ENCODE data around the gene APOL1. TPM values are rescaled to one million over a fixed set of nuclear protein-coding genes. Genes with fewer than 3 reads are reported as not detected.
A peak's percentile ranks its signal among the peaks of the same experiment; 100 is the strongest.

Gene APOL1
- total and polyA plus RNA-seq, 10 of the 15 experiments (the other 5 are each of a cell fraction or from before 2014, with no cell fraction given): 9.0 to 42.0 (median 17.6) TPM

GRCh38 chr22:36257948-36258670 is 5.2 kb downstream of the APOL1 start:
- RAD21 ChIA-PET (ENCODE audit: unreplicated experiment): interaction anchor here (12.0 kb wide), 1 partner anchor 19 kb away, joined by 100 read pairs; the partner anchor contains the start of gene APOL2
- peak overlapping the region; percentile 54 for H3K4me2 ChIP-seq (ENCODE audit: control insufficient read depth, insufficient read depth)
- no peaks in the 10 kb centered on the region for H3K27me3 ChIP-seq (replicated peaks in 1 of 2; ENCODE audit: control insufficient read depth in 2 of 2, insufficient read depth in 2 of 2, low read length in 1 of 2)
- BruUV-seq (replicated peaks): no TSS peak
- peaks cover 23% of the 10 kb centered on the region for H3K4me1 ChIP-seq (ENCODE audit: control insufficient read depth, insufficient read depth, low read length)
- H3K9ac ChIP-seq (ENCODE audit: control insufficient read depth, insufficient read depth, low read length): peak overlapping the region; percentile 40; the same call in 1 of the 2 replicates
- no peak for DNase-seq (ENCODE audit: low read depth, low spot score)
- 77% methylated on average over 13 of the region's 13 CpGs for WGBS (ENCODE audit: insufficient coverage, insufficient replicate concordance, low lambda C conversion rate, missing lambda C conversion rate)
- SMC1A ChIA-PET (ENCODE audit: uncharacterized antibody, unreplicated experiment): interaction anchor here (1.0 to 3.8 kb wide), 4 partner anchors 8 to 50 kb away, joined by 3 to 33 read pairs (median 3); partner anchors contain the start of gene APOL2
- ATAC-seq: no peak
- in situ Hi-C loops (cut with MboI): no loop called here
- POLR2A ChIA-PET: interaction anchor here (0.6 to 1.8 kb wide), 3 partner anchors 19 to 41 kb away, joined by 3 to 5 read pairs (median 3); partner anchors contain the start of gene APOL2
- no peak overlapping the region for H2AFZ ChIP-seq (ENCODE audit: control insufficient read depth, low read depth, low read length)
- peaks cover 0 to 20% of the 10 kb centered on the region in 2 experiments; a peak in 3 of 4 replicates for H3K36me3 ChIP-seq (ENCODE audit: control insufficient read depth in 2 of 2, insufficient read depth in 2 of 2, low read length in 1 of 2)
- peak overlapping the region; percentile 72 for H3K27ac ChIP-seq (ENCODE audit: control insufficient read depth, insufficient read depth)
- H4K20me1 ChIP-seq (ENCODE audit: control insufficient read depth, insufficient read depth): no peaks in the 10 kb centered on the region
- no peak for FAIRE-seq
- peaks cover 16% of the 10 kb centered on the region for H3K79me2 ChIP-seq (ENCODE audit: control insufficient read depth, insufficient read depth, low read length)
- peak overlapping the region; percentile 41; the same call in 1 of the 2 replicates for H3K4me3 ChIP-seq
- H3K9me3 ChIP-seq (replicated peaks; ENCODE audit: control insufficient read depth, insufficient read depth, low read length): no peaks in the 10 kb centered on the region
- CTCF ChIA-PET: interaction anchor here (0.8 to 13.2 kb wide), 4 partner anchors 8 to 43 kb away, joined by 3 to 153 read pairs (median 4); partner anchors contain the start of gene APOL2
- TF ChIP-seq MLLT1 (IDR thresholded peaks at IDR 0.05) (no peak), ZZZ3 (IDR thresholded peaks at IDR 0.05; ENCODE audit: control insufficient read depth, insufficient read length, low read depth) (no peak), ZNF274 (IDR thresholded peaks at IDR 0.05; ENCODE audit: insufficient read depth, insufficient read length) (no peak), RFX5 (IDR thresholded peaks at IDR 0.05; ENCODE audit: low read depth, low read length) (no peak), BRCA1 (IDR thresholded peaks at IDR 0.05; ENCODE audit: low read depth, low read length) (no peak), USF1 (IDR thresholded peaks at IDR 0.05; ENCODE audit: borderline replicate concordance, extremely low read length, insufficient read depth, low read depth, low read length) (no peak), RAD51 (IDR thresholded peaks at IDR 0.05) (no peak), CREB1 (IDR thresholded peaks at IDR 0.05; ENCODE audit: low read depth) (no peak), BCL3 (IDR thresholded peaks at IDR 0.05; ENCODE audit: borderline replicate concordance, insufficient read depth, low read depth, low read length, poor library complexity, severe bottlenecking) (no peak), CHD1 (IDR thresholded peaks at IDR 0.05; ENCODE audit: low read depth, low read length) (no peak), NFYB (IDR thresholded peaks at IDR 0.05; ENCODE audit: insufficient read depth, low read depth, low read length) (no peak), HSF1 (IDR thresholded peaks at IDR 0.05; ENCODE audit: low read depth, low read length) (no peak), GATAD2B (conservative IDR thresholded peaks at IDR 0.05; ENCODE audit: low read depth) (no peak), ATF7 (IDR thresholded peaks at IDR 0.05; ENCODE audit: low read depth) (no peak), NFXL1 (IDR thresholded peaks at IDR 0.05; ENCODE audit: borderline replicate concordance) (no peak), ZNF207 (IDR thresholded peaks at IDR 0.05; ENCODE audit: borderline replicate concordance) (no peak), YBX1 (IDR thresholded peaks at IDR 0.05) (no peak), MYC (IDR thresholded peaks at IDR 0.05; ENCODE audit: insufficient read depth, insufficient read length, insufficient replicate concordance, low read length, severe bottlenecking) (no peak)
- intact Hi-C loops (cut with micrococcal nuclease; ENCODE audit: unreplicated experiment): no loop called here
